Measurements from ENCODE around the gene PARD3B.

The PARD3B gene

GRCh38 chr2:205607146-205607545 lies 1061.9 kb downstream of the PARD3B start:
- DNase-seq (ENCODE audit: low spot score): no peak
- in situ Hi-C loops (cut with MboI; ENCODE audit: low sequenced_read_pairs, unreplicated experiment): no loop called here
- TF ChIP-seq CTCF (IDR thresholded peaks at IDR 0.05; ENCODE audit: borderline replicate concordance, control extremely low read depth, extremely low read depth, insufficient read depth, missing control alignments): no peak

GRCh38 chr2:205609113-205609512 lies 1063.8 kb downstream of the PARD3B start:
- in situ Hi-C loops (cut with MboI; ENCODE audit: low sequenced_read_pairs, unreplicated experiment): no loop called here
- TF ChIP-seq CTCF (IDR thresholded peaks at IDR 0.05; ENCODE audit: borderline replicate concordance, control extremely low read depth, extremely low read depth, insufficient read depth, missing control alignments): no peak
- no peak for DNase-seq (ENCODE audit: low spot score)

- no peak for DNase-seq (ENCODE audit: low spot score)
- in situ Hi-C loops (cut with MboI; ENCODE audit: low sequenced_read_pairs, unreplicated experiment): no loop called here
- no peak for TF ChIP-seq CTCF (IDR thresholded peaks at IDR 0.05; ENCODE audit: borderline replicate concordance, control extremely low read depth, extremely low read depth, insufficient read depth, missing control alignments)
Observed at GRCh38 chr2:205610437-205610836, 1065.2 kb downstream of the PARD3B start.

GRCh38 chr2:205612636-205613035 lies 1067.4 kb downstream of the PARD3B start:
- DNase-seq (ENCODE audit: low spot score): no peak
- in situ Hi-C loops (cut with MboI; ENCODE audit: low sequenced_read_pairs, unreplicated experiment): no loop called here
- TF ChIP-seq CTCF (IDR thresholded peaks at IDR 0.05; ENCODE audit: borderline replicate concordance, control extremely low read depth, extremely low read depth, insufficient read depth, missing control alignments): no peak

- in situ Hi-C loops (cut with MboI; ENCODE audit: low sequenced_read_pairs, unreplicated experiment): no loop called here
- no peak for DNase-seq (ENCODE audit: low spot score)
- TF ChIP-seq CTCF (IDR thresholded peaks at IDR 0.05; ENCODE audit: borderline replicate concordance, control extremely low read depth, extremely low read depth, insufficient read depth, missing control alignments): no peak
Observed at GRCh38 chr2:205613970-205614559, 1068.8 kb downstream of the PARD3B start.

GRCh38 chr2:205614965-205615364 lies 1069.7 kb downstream of the PARD3B start:
- in situ Hi-C loops (cut with MboI; ENCODE audit: low sequenced_read_pairs, unreplicated experiment): no loop called here

More at GRCh38 chr2:205614965-205615364, 1069.7 kb downstream of the PARD3B start:
- no peak for DNase-seq (ENCODE audit: low spot score)
- TF ChIP-seq CTCF (IDR thresholded peaks at IDR 0.05; ENCODE audit: borderline replicate concordance, control extremely low read depth, extremely low read depth, insufficient read depth, missing control alignments): no peak

All from GM13976 (cell line).